Hepatocyte (in vitro differentiated cells): ENCODE data around the gene SKAP2. TPM values are rescaled to one million over a fixed set of nuclear protein-coding genes. Genes with fewer than 3 reads are reported as not detected.

ENCODE experiments used
- DNase-seq: peaks from one replicate; pipeline ENCODE4 v3.0.0-alpha.2; 2016; ENCODE audit warnings: low spot score
- H2AFZ ChIP-seq: fragments of 200-600 bp; sonication (generic); 2 replicates; pipeline ENCODE4 v1.6.0; 2016; ENCODE audit warnings: antibody characterized with exemption, mild to moderate bottlenecking
- H3K27ac ChIP-seq: fragments of 200-600 bp; sonication (generic); 2 replicates; pipeline ENCODE4 v1.5.1; 2016; ENCODE audit warnings: mild to moderate bottlenecking
- H3K27me3 ChIP-seq: fragments of 200-600 bp; sonication (generic); 2 replicates; pipeline ENCODE4 v1.6.1; 2016
- H3K36me3 ChIP-seq: fragments of 200-600 bp; sonication (generic); replicated peaks from 2 replicates; pipeline ENCODE4 v1.5.1; 2016; ENCODE audit warnings: low read depth; ENCODE audit not compliant: insufficient read depth
- H3K4me1 ChIP-seq: fragments of 200-600 bp; sonication (generic); 2 replicates; pipeline ENCODE4 v1.5.1; 2016; ENCODE audit warnings: mild to moderate bottlenecking, moderate library complexity; ENCODE audit not compliant: insufficient read depth
- H3K4me2 ChIP-seq: fragments of 200-600 bp; sonication (generic); 2 replicates; pipeline ENCODE4 v1.6.0; 2016
- H3K4me3 ChIP-seq: fragments of 200-600 bp; sonication (generic); 2 replicates; pipeline ENCODE4 v1.5.1; 2016; ENCODE audit warnings: mild to moderate bottlenecking
- H3K79me2 ChIP-seq: fragments of 200-600 bp; sonication (generic); 2 replicates; pipeline ENCODE4 v1.6.0; 2017; ENCODE audit warnings: mild to moderate bottlenecking
- H3K9me2 ChIP-seq: fragments of 200-600 bp; sonication (generic); replicated peaks from 2 replicates; pipeline ENCODE4 v1.6.0; 2017; ENCODE audit warnings: mild to moderate bottlenecking; ENCODE audit not compliant: insufficient read depth
- H3K9me3 ChIP-seq: fragments of 200-600 bp; sonication (generic); 2 replicates; pipeline ENCODE4 v1.5.1; 2016; ENCODE audit warnings: low read depth, mild to moderate bottlenecking
- H4K20me1 ChIP-seq: fragments of 200-600 bp; sonication (generic); 2 replicates; pipeline ENCODE4 v1.6.0; 2016; ENCODE audit warnings: mild to moderate bottlenecking; ENCODE audit not compliant: insufficient read depth, poor library complexity, severe bottlenecking
- EZH2 ChIP-seq: fragments of 200-600 bp; sonication (generic); IDR thresholded peaks from 2 replicates; pipeline ENCODE4 v1.6.1; 2016; ENCODE audit warnings: antibody characterized with exemption, mild to moderate bottlenecking, borderline replicate concordance
- EZH2phosphoT487 ChIP-seq: fragments of 200-600 bp; sonication (generic); IDR thresholded peaks from one replicate; pipeline ENCODE4 v1.6.1; 2018; ENCODE audit warnings: antibody characterized with exemption, mild to moderate bottlenecking, low read depth, moderate library complexity; ENCODE audit not compliant: unreplicated experiment, severe bottlenecking
- WGBS: methylation state at CpG from one replicate; pipeline ENCODE4 v1.1.6; 2016; ENCODE audit warnings: low lambda C conversion rate; ENCODE audit errors: missing lambda C conversion rate; 5-methylcytosine and 5-hydroxymethylcytosine counted together
- polyA plus RNA-seq: library from polyadenylated mRNA; unstranded; fragments of >200 nt; fragmentation: Nextera tagmentation; extraction: Ambion mirVana; gene quantifications from 2 replicates; pipeline ENCODE4 v1.2.1, GENCODE V29; 2016
- total RNA-seq: library from RNA; depleted of rRNA; stranded (reverse); fragments of >200 nt; gene quantifications from 2 replicates; pipeline ENCODE4 v1.2.3, GENCODE V29; 2014
- TF ChIP-seq, protein P1 (sequence below): fragments of 200-600 bp; sonication (generic); IDR thresholded peaks from 2 replicates; pipeline ENCODE4 v1.5.1; 2016; ENCODE audit warnings: antibody characterized with exemption, mild to moderate bottlenecking; ENCODE audit not compliant: poor library complexity

The SKAP2 gene
- total and polyA plus RNA-seq, 2 experiments from 2014 or later = 8.4 to 13.5 TPM

DNA sequence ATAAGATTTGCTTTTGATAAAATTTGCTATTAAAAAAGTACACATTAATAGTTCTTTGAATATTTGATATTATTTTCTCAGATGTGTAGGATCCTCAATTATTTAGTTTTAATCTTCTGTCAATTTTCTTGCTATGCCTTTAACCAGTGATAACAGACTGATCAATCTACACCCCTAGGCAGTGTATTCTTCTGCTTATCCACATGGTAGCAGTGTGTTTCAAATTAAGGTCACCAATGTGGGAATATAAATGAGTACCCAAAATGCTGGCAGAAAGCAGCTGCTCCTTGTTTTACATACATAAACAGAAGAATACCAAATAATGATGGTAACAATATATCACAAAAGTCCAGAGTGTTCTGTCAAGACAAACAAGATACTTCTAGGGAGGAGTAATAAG, 87.0 kb downstream of the SKAP2 start:
- H2AFZ ChIP-seq = no peak overlapping the region
- H3K79me2 ChIP-seq = no peaks in the 10 kb centered on the region
- H3K4me2 ChIP-seq = no peak overlapping the region
- H3K4me1 ChIP-seq = no peaks in the 10 kb centered on the region
- no peak overlapping the region for H3K4me3 ChIP-seq
- H4K20me1 ChIP-seq = no peaks in the 10 kb centered on the region
- no peaks in the 10 kb centered on the region for H3K27me3 ChIP-seq
- no peaks in the 10 kb centered on the region for H3K9me2 ChIP-seq
- no peak for DNase-seq
- no peak overlapping the region for H3K27ac ChIP-seq
- no peak for TF ChIP-seq EZH2phosphoT487
- no peaks in the 10 kb centered on the region for H3K36me3 ChIP-seq
- H3K9me3 ChIP-seq = no peaks in the 10 kb centered on the region

DNA sequence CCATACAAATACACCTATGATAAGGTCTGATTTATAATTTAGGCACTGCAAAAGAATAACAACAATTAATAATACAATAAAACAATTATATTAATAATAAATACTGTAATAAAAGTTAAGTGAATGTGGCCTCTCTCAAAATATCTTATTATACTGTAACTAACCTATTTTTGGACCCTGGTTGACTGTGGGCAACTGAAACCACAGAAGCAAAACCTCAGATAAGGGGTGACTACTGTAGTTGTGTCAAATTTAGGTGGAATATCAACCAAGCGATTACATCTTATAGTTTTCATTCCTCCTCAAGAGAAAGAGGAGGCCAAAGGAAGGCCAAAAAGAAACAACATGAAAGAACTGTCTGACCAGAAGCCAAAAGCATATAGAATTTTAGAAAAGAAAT, 103.9 kb downstream of the SKAP2 start:
- Histone ChIP-seq H3K4me2 (no peak overlapping the region), H2AFZ (no peak overlapping the region), H3K36me3 (no peaks in the 10 kb centered on the region), H3K27ac (no peak overlapping the region), H4K20me1 (no peaks in the 10 kb centered on the region), H3K9me3 (peaks cover 4% of the 10 kb centered on the region), H3K9me2 (no peaks in the 10 kb centered on the region), H3K27me3 (no peaks in the 10 kb centered on the region), H3K4me1 (no peaks in the 10 kb centered on the region), H3K4me3 (no peak overlapping the region), H3K79me2 (no peaks in the 10 kb centered on the region)
- TF ChIP-seq, protein P1, sequence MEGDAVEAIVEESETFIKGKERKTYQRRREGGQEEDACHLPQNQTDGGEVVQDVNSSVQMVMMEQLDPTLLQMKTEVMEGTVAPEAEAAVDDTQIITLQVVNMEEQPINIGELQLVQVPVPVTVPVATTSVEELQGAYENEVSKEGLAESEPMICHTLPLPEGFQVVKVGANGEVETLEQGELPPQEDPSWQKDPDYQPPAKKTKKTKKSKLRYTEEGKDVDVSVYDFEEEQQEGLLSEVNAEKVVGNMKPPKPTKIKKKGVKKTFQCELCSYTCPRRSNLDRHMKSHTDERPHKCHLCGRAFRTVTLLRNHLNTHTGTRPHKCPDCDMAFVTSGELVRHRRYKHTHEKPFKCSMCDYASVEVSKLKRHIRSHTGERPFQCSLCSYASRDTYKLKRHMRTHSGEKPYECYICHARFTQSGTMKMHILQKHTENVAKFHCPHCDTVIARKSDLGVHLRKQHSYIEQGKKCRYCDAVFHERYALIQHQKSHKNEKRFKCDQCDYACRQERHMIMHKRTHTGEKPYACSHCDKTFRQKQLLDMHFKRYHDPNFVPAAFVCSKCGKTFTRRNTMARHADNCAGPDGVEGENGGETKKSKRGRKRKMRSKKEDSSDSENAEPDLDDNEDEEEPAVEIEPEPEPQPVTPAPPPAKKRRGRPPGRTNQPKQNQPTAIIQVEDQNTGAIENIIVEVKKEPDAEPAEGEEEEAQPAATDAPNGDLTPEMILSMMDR = no peak
- TF ChIP-seq EZH2 (no peak), EZH2phosphoT487 (no peak)
- WGBS = 95% methylated on average over 1 of the region's 1 CpG
- DNase-seq = no peak

DNA sequence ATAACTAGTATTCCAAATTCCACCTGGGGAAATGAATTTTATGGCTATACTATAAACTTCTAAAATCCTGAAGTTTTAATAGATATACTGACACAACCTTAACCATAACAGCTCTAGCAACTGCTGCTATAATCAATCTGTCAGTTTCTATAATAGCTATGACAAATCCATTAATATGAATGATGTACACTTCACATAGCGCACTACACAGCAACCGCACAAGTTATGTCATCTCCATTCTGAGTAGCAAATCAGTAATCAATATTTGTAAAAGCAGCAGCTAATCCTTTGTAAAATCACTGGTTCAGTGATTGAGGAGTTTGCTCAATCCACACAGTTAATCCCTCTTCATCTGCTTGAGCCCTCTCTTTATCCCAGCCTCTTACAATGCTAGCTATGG, 105.3 kb downstream of the SKAP2 start:
- Histone ChIP-seq H3K4me1 (no peaks in the 10 kb centered on the region), H3K9me3 (peaks cover 4% of the 10 kb centered on the region), H3K79me2 (no peaks in the 10 kb centered on the region), H3K36me3 (no peaks in the 10 kb centered on the region), H3K9me2 (no peaks in the 10 kb centered on the region), H2AFZ (no peak overlapping the region), H3K4me3 (no peak overlapping the region), H3K4me2 (no peak overlapping the region), H4K20me1 (no peaks in the 10 kb centered on the region), H3K27me3 (no peaks in the 10 kb centered on the region), H3K27ac (no peak overlapping the region)
- WGBS = 83% methylated on average over 2 of the region's 2 CpGs
- no peak for TF ChIP-seq EZH2phosphoT487
- TF ChIP-seq EZH2 = no peak
- TF ChIP-seq, protein P1 = no peak
- no peak for DNase-seq

DNA sequence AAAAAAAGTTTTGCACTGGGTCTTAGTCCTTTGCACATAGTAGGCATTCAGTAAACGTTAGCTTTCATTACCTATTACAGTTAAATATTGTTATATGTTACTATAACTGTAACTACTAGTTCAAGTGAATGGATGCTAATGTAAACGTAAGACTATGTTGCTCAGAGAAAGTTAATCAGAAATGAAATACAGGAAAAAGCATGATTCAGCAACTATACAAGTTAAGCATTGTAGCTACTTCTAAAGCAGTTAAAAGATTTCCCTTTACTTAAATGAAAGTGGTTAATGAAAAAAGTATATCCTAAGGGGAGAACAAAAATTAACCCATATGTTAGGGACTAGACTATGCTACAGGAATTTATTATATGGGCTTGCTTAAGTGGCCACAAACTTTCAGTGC, 121.2 kb downstream of the SKAP2 start:
- Histone ChIP-seq H3K4me3 (no peak overlapping the region), H3K36me3 (no peaks in the 10 kb centered on the region), H3K4me2 (no peak overlapping the region), H4K20me1 (no peaks in the 10 kb centered on the region), H3K27me3 (peaks cover 8% of the 10 kb centered on the region), H3K4me1 (no peaks in the 10 kb centered on the region), H3K9me3 (no peaks in the 10 kb centered on the region), H3K9me2 (no peaks in the 10 kb centered on the region), H2AFZ (no peak overlapping the region), H3K79me2 (no peaks in the 10 kb centered on the region), H3K27ac (no peak overlapping the region)
- DNase-seq = no peak
- TF ChIP-seq EZH2 = no peak
- TF ChIP-seq, protein P1 = no peak
- no peak for TF ChIP-seq EZH2phosphoT487
- 77% methylated on average over 2 of the region's 2 CpGs for WGBS
